Measurements from ENCODE around the gene LIN52. TPM values are rescaled to one million over a fixed set of nuclear protein-coding genes. Genes with fewer than 3 reads are reported as not detected.

Gene LIN52
- total and polyA plus RNA-seq, 4 donors, result 9.0 to 13.9 (median 9.9) TPM

DNA sequence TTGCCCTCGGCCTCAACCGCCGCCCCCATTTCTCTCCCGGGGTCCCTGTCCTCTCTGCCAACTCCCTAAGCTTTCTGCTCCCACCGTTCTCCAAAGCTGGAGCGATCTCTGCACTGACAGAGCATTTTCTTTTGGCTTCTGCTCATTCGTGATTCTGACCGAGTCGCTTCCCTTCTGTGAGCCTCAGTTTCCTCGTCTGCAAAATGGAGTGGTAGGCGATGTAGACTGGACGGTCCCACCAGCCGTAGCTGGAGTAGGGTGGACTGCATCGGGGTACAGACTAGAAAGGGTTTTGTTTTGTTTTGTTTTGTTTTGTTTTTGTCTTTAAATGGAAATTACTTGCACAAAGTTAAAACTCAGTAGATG is 156.9 kb downstream of the LIN52 start:
- DNase-seq (no peak), ATAC-seq (ENCODE audit: low FRiP score) (no peak)
- WGBS, 2 donors, result 8 to 12% methylated on average over 14 of the region's 14 CpGs
- no peaks in the 10 kb centered on the region for H3K9me3 ChIP-seq (ENCODE audit: control insufficient read depth, low read length)
- intact Hi-C loops (cut with DNase I), result no loop called here
- H3K36me3 ChIP-seq (ENCODE audit: control insufficient read depth in 1 of 2, insufficient read depth in 2 of 2, low read length in 1 of 2), result no peaks in the 10 kb centered on the region
- H3K27me3 ChIP-seq (ENCODE audit: control insufficient read depth in 1 of 2, insufficient read depth in 2 of 2, low read length in 1 of 2), result peaks cover 0 to 1% of the 10 kb centered on the region in 2 donors
- peak overlapping the region in 1 of 2 donors; percentile 11 for H3K4me3 ChIP-seq (ENCODE audit: low read length in 2 of 2)
- no peaks in the 10 kb centered on the region for H3K4me1 ChIP-seq (ENCODE audit: control insufficient read depth in 1 of 2, insufficient read depth in 2 of 2, low read length in 2 of 2)
- no peak overlapping the region for H3K27ac ChIP-seq (ENCODE audit: low read depth in 1 of 2, low read length in 2 of 2)

- 19 to 23% methylated on average over 28 of the region's 28 CpGs for WGBS, 2 donors
- Histone ChIP-seq H3K27me3 (ENCODE audit: control insufficient read depth in 1 of 2, insufficient read depth in 2 of 2, low read length in 1 of 2) (peaks cover 0 to 1% of the 10 kb centered on the region in 2 donors), H3K9me3 (ENCODE audit: control insufficient read depth, low read length) (no peaks in the 10 kb centered on the region)
These were observed 157.4 kb downstream of the LIN52 start for GRCh38 chr14:74242021-74242779.

GRCh38 chr14:74242780-74243042 is 158.0 kb downstream of the LIN52 start:
- DNase-seq, result no peak
- intact Hi-C loops (cut with DNase I), result no loop called here

More at GRCh38 chr14:74242021-74242779, 157.4 kb downstream of the LIN52 start:
- H3K4me1 ChIP-seq (ENCODE audit: control insufficient read depth in 1 of 2, insufficient read depth in 2 of 2, low read length in 2 of 2), result no peaks in the 10 kb centered on the region
- H3K36me3 ChIP-seq (ENCODE audit: control insufficient read depth in 1 of 2, insufficient read depth in 2 of 2, low read length in 1 of 2), result no peaks in the 10 kb centered on the region
- intact Hi-C loops (cut with DNase I), result no loop called here
- ATAC-seq (ENCODE audit: low FRiP score), result no peak
- no peak overlapping the region for H3K4me3 ChIP-seq (ENCODE audit: low read length in 2 of 2)
- no peak overlapping the region for H3K27ac ChIP-seq (ENCODE audit: low read depth in 1 of 2, low read length in 2 of 2)
- no peak for DNase-seq

GRCh38 chr14:74243051-74243450 is 158.3 kb downstream of the LIN52 start:
- Histone ChIP-seq H3K36me3 (ENCODE audit: control insufficient read depth in 1 of 2, insufficient read depth in 2 of 2, low read length in 1 of 2) (no peaks in the 10 kb centered on the region), H3K27me3 (ENCODE audit: control insufficient read depth in 1 of 2, insufficient read depth in 2 of 2, low read length in 1 of 2) (peaks cover 0 to 1% of the 10 kb centered on the region in 2 donors), H3K4me3 (ENCODE audit: low read length in 2 of 2) (no peak overlapping the region), H3K27ac (ENCODE audit: low read depth in 1 of 2, low read length in 2 of 2) (no peak overlapping the region), H3K4me1 (ENCODE audit: control insufficient read depth in 1 of 2, insufficient read depth in 2 of 2, low read length in 2 of 2) (no peaks in the 10 kb centered on the region), H3K9me3 (ENCODE audit: control insufficient read depth, low read length) (no peaks in the 10 kb centered on the region)
- ATAC-seq (ENCODE audit: low FRiP score), result no peak
- intact Hi-C loops (cut with DNase I), result no loop called here
- WGBS, 2 donors, result 26 to 33% methylated on average over 5 of the region's 5 CpGs
- DNase-seq, result no peak

More at GRCh38 chr14:74242780-74243042, 158.0 kb downstream of the LIN52 start:
- Histone ChIP-seq H3K9me3 (ENCODE audit: control insufficient read depth, low read length) (no peaks in the 10 kb centered on the region), H3K27me3 (ENCODE audit: control insufficient read depth in 1 of 2, insufficient read depth in 2 of 2, low read length in 1 of 2) (peaks cover 0 to 1% of the 10 kb centered on the region in 2 donors), H3K4me1 (ENCODE audit: control insufficient read depth in 1 of 2, insufficient read depth in 2 of 2, low read length in 2 of 2) (no peaks in the 10 kb centered on the region), H3K4me3 (ENCODE audit: low read length in 2 of 2) (no peak overlapping the region), H3K27ac (ENCODE audit: low read depth in 1 of 2, low read length in 2 of 2) (no peak overlapping the region), H3K36me3 (ENCODE audit: control insufficient read depth in 1 of 2, insufficient read depth in 2 of 2, low read length in 1 of 2) (no peaks in the 10 kb centered on the region)
- WGBS, 2 donors, result 24 to 48% methylated on average over 4 of the region's 4 CpGs
- ATAC-seq (ENCODE audit: low FRiP score), result no peak

- WGBS, 2 donors, result 14 to 23% methylated on average over 3 of the region's 3 CpGs
- intact Hi-C loops (cut with DNase I), result no loop called here
- H3K4me1 ChIP-seq (ENCODE audit: control insufficient read depth in 1 of 2, insufficient read depth in 2 of 2, low read length in 2 of 2), result no peaks in the 10 kb centered on the region
- DNase-seq (no peak), ATAC-seq (ENCODE audit: low FRiP score) (no peak)
- H3K4me3 ChIP-seq (ENCODE audit: low read length in 2 of 2), result no peak overlapping the region
- no peaks in the 10 kb centered on the region for H3K9me3 ChIP-seq (ENCODE audit: control insufficient read depth, low read length)
- H3K27me3 ChIP-seq (ENCODE audit: control insufficient read depth in 1 of 2, insufficient read depth in 2 of 2, low read length in 1 of 2), result peaks cover 0 to 1% of the 10 kb centered on the region in 2 donors
- no peak overlapping the region for H3K27ac ChIP-seq (ENCODE audit: low read depth in 1 of 2, low read length in 2 of 2)
- H3K36me3 ChIP-seq (ENCODE audit: control insufficient read depth in 1 of 2, insufficient read depth in 2 of 2, low read length in 1 of 2), result no peaks in the 10 kb centered on the region
These were observed 159.4 kb downstream of the LIN52 start for GRCh38 chr14:74244115-74244514.

DNA sequence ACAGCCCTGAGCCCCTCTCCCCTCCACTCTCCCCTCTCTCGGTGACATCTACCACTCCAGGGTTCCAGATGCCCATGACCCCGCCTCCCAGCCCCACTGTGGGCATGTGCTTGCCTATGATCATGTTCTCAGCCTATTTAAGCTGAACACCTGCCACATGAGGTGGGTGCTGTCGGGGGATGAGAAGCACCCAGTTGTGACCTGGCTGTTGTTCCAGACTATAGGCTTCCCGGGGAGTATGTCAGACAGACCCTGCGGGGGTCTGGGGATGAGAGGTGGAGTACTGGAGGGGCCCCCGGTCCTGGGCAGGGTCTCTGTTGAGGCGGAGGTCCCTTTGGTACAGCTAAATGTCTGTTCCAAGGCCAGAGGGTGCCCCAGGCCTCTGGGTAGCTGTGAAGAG is 160.5 kb downstream of the LIN52 start:
- Histone ChIP-seq H3K4me3 (ENCODE audit: low read length in 2 of 2) (no peak overlapping the region), H3K4me1 (ENCODE audit: control insufficient read depth in 1 of 2, insufficient read depth in 2 of 2, low read length in 2 of 2) (no peaks in the 10 kb centered on the region), H3K27me3 (ENCODE audit: control insufficient read depth in 1 of 2, insufficient read depth in 2 of 2, low read length in 1 of 2) (peaks cover 0 to 1% of the 10 kb centered on the region in 2 donors), H3K9me3 (ENCODE audit: control insufficient read depth, low read length) (no peaks in the 10 kb centered on the region), H3K36me3 (ENCODE audit: control insufficient read depth in 1 of 2, insufficient read depth in 2 of 2, low read length in 1 of 2) (no peaks in the 10 kb centered on the region), H3K27ac (ENCODE audit: low read depth in 1 of 2, low read length in 2 of 2) (no peak overlapping the region)
- no peak for ATAC-seq (ENCODE audit: low FRiP score)
- intact Hi-C loops (cut with DNase I), result no loop called here
- no peak for DNase-seq
- 78 to 79% methylated on average over 7 of the region's 7 CpGs for WGBS, 2 donors

- peaks cover 0 to 1% of the 10 kb centered on the region in 2 donors for H3K27me3 ChIP-seq (ENCODE audit: control insufficient read depth in 1 of 2, insufficient read depth in 2 of 2, low read length in 1 of 2)
- H3K9me3 ChIP-seq (ENCODE audit: control insufficient read depth, low read length), result no peaks in the 10 kb centered on the region
- no peaks in the 10 kb centered on the region for H3K36me3 ChIP-seq (ENCODE audit: control insufficient read depth in 1 of 2, insufficient read depth in 2 of 2, low read length in 1 of 2)
- WGBS, 2 donors, result 84% methylated on average over 8 of the region's 8 CpGs
- intact Hi-C loops (cut with DNase I), result no loop called here
- no peak for DNase-seq
- ATAC-seq (ENCODE audit: low FRiP score), result no peak
- H3K4me3 ChIP-seq (ENCODE audit: low read length in 2 of 2), result no peak overlapping the region
- no peak overlapping the region for H3K27ac ChIP-seq (ENCODE audit: low read depth in 1 of 2, low read length in 2 of 2)
- H3K4me1 ChIP-seq (ENCODE audit: control insufficient read depth in 1 of 2, insufficient read depth in 2 of 2, low read length in 2 of 2), result no peaks in the 10 kb centered on the region
These were observed 161.8 kb downstream of the LIN52 start for GRCh38 chr14:74246542-74246941.

DNA sequence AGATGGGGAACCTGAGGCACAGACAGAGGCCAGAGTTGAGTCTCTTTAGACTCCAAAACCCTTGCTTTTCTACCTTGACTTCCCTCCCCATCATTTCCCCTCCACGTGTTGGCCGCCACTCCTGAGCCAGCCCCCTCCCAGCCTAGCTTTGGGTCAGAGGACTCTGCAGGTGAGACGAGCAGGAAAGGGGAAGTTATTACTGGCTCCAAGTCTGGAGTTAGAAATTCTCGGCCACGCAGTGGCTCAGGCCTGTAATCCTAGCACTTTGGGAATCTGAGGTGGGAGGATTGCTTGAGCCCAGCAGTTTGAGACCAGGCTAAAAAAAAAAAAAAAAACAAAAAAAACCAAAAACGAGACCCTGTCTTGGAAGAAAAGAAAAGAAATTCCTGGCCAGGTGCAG is 163.3 kb downstream of the LIN52 start:
- Histone ChIP-seq H3K9me3 (ENCODE audit: control insufficient read depth, low read length) (no peaks in the 10 kb centered on the region), H3K27me3 (ENCODE audit: control insufficient read depth in 1 of 2, insufficient read depth in 2 of 2, low read length in 1 of 2) (no peaks in the 10 kb centered on the region), H3K4me1 (ENCODE audit: control insufficient read depth in 1 of 2, insufficient read depth in 2 of 2, low read length in 2 of 2) (no peaks in the 10 kb centered on the region), H3K4me3 (ENCODE audit: low read length in 2 of 2) (no peak overlapping the region), H3K27ac (ENCODE audit: low read depth in 1 of 2, low read length in 2 of 2) (no peak overlapping the region), H3K36me3 (ENCODE audit: control insufficient read depth in 1 of 2, insufficient read depth in 2 of 2, low read length in 1 of 2) (no peaks in the 10 kb centered on the region)
- intact Hi-C loops (cut with DNase I), result no loop called here
- 73 to 79% methylated on average over 5 to 6 of the region's 6 CpGs for WGBS, 2 donors
- ATAC-seq (ENCODE audit: low FRiP score) (no peak), DNase-seq (no peak)
